Measurements from ENCODE around the gene FLNB. TPM values are rescaled to one million over a fixed set of nuclear protein-coding genes. Genes with fewer than 3 reads are reported as not detected.
A peak's percentile ranks its signal among the peaks of the same experiment; 100 is the strongest.

Gene FLNB
- polyA plus RNA-seq, 1 of the 3 experiments (the other 2 are of a cell fraction), result 127 TPM

- TF ChIP-seq PBX3 (IDR thresholded peaks at IDR 0.05), result no peak
Observed at GRCh38 chr3:58176827-58177489, 168.7 kb downstream of the FLNB start (continued).

GRCh38 chr3:58177747-58178527, 169.7 kb downstream of the FLNB start:
- WGBS (ENCODE audit: low lambda C conversion rate), result 47% methylated on average over 17 of the region's 46 CpGs
- peak; percentile 93 for DNase-seq
- ChIA-PET POLR2A (interaction anchor here (1.0 kb wide), 1 partner anchor 169 kb away, joined by 3 read pairs; no protein-coding TSS in a partner anchor), CTCF (interaction anchor here (0.5 to 6.5 kb wide), 67 partner anchors 11 to 387 kb away, joined by 3 to 68 read pairs (median 4); partner anchors contain the start of genes ABHD6, DNASE1L3, FLNB and HTD2)
- H3K4me3 ChIP-seq (ENCODE audit: low read depth in 2 of 2, low read length in 1 of 2), result peak overlapping the region; percentile 41 to 56
- no peaks in the 10 kb centered on the region for H4K20me1 ChIP-seq (ENCODE audit: insufficient read depth)
- no peaks in the 10 kb centered on the region for H3K9me3 ChIP-seq
- H3K27me3 ChIP-seq (ENCODE audit: insufficient read depth), result no peaks in the 10 kb centered on the region
- no peaks in the 10 kb centered on the region for H3K9me2 ChIP-seq
- TF ChIP-seq IRF3 (IDR thresholded peaks at IDR 0.05; ENCODE audit: low read depth, low read length), result no peak
- TF ChIP-seq CHD2 (IDR thresholded peaks at IDR 0.05; ENCODE audit: low read length, partially characterized antibody), result peak; percentile 43
- no peak for TF ChIP-seq RXRA (IDR thresholded peaks at IDR 0.05; ENCODE audit: borderline replicate concordance, low read depth)
- TF ChIP-seq RAD21 (IDR thresholded peaks at IDR 0.05; ENCODE audit: low read length), result peak; percentile 78
- TF ChIP-seq CTCF (IDR thresholded peaks at IDR 0.05), result peak; percentile 89
- TF ChIP-seq SIN3A (IDR thresholded peaks at IDR 0.05; ENCODE audit: borderline replicate concordance, low read depth, low read length), result peak; percentile 65; the same call in 1 of the 2 replicates
- no peak for TF ChIP-seq NRF1 (IDR thresholded peaks at IDR 0.05; ENCODE audit: low read depth, low read length)
- peak; percentile 64 for TF ChIP-seq SMC3 (IDR thresholded peaks at IDR 0.05; ENCODE audit: low read depth, low read length)
- peaks cover 9% of the 10 kb centered on the region for H3F3A ChIP-seq (replicated peaks; ENCODE audit: insufficient read depth)
- H3K4me2 ChIP-seq, result peak overlapping the region; percentile 80
- peaks cover 0 to 4% of the 10 kb centered on the region in 2 experiments; a peak in 1 of 4 replicates for H3K4me1 ChIP-seq (ENCODE audit: control insufficient read depth in 1 of 2, insufficient read depth in 2 of 2, low read depth in 1 of 2, low read length in 1 of 2)
- peak overlapping the region; percentile 32; the same call in 1 of the 2 replicates for H2AFZ ChIP-seq (ENCODE audit: low read depth)
- H3K36me3 ChIP-seq (replicated peaks in 1 of 2; ENCODE audit: control insufficient read depth in 1 of 2, insufficient read depth in 2 of 2, low read length in 1 of 2), result peaks cover 0 to 5% of the 10 kb centered on the region in 2 experiments
- H3K79me2 ChIP-seq (ENCODE audit: insufficient read depth), result no peaks in the 10 kb centered on the region
- no peak overlapping the region for H3K9ac ChIP-seq
- H3K27ac ChIP-seq (ENCODE audit: low read depth in 2 of 2, low read length in 1 of 2), result no peak overlapping the region

Data from SK-N-SH (cell line).